Gastrocnemius medialis (tissue), 4 donors: Measurements from ENCODE around the gene SMOC2. TPM values are rescaled to one million over a fixed set of nuclear protein-coding genes. Genes with fewer than 3 reads are reported as not detected.

Experiments used
- ATAC-seq, 2 donors: fragments of 150-250 bp; one replicate each; pipeline ENCODE4 v1.9.1; 2016
- DNase-seq, 2 donors: peaks; one replicate each; pipeline ENCODE4 v3.0.0-alpha.2; 2019
- H3K27ac ChIP-seq, 4 donors: fragments of 200-600 bp; sonication (generic); 1 replicate in 1 of 4; 2 replicates in 3 of 4; pipeline ENCODE4 v1.5.1; 2016 to 2018; ENCODE audit warnings: mild to moderate bottlenecking in 2 of 4, moderate library complexity in 1 of 4
- H3K27me3 ChIP-seq, 3 donors: fragments of 200-600 bp; sonication (generic) in 2 of 3; 1 replicate in 1 of 3; 2 replicates in 2 of 3; pipeline versions ENCODE4 v1.5.1 to v1.6.0; 2016 to 2019; ENCODE audit warnings: mild to moderate bottlenecking in 1 of 3, moderate library complexity in 1 of 3
- H3K36me3 ChIP-seq, 2 donors: fragments of 200-600 bp; sonication (generic) in 1 of 2; one replicate each; pipeline ENCODE4 v1.5.1; 2017 to 2018
- H3K4me1 ChIP-seq, 2 donors: fragments of 200-600 bp; sonication (generic) in 1 of 2; one replicate each; pipeline ENCODE4 v1.5.1; 2016 to 2017; ENCODE audit warnings: mild to moderate bottlenecking in 2 of 2
- H3K4me3 ChIP-seq, 4 donors: fragments of 200-600 bp; sonication (generic) in 3 of 4; 1 replicate in 1 of 4; 2 replicates in 3 of 4; pipeline ENCODE4 v1.5.1; 2016 to 2019; ENCODE audit warnings: mild to moderate bottlenecking in 2 of 4
- H3K9me3 ChIP-seq, 3 donors: fragments of 200-600 bp; sonication (generic) in 2 of 3; 1 replicate in 1 of 3; 2 replicates in 2 of 3; pipeline ENCODE4 v1.5.1; 2016 to 2019
- POLR2A ChIP-seq, 2 donors: fragments of 450-650 bp; IDR thresholded peaks; one replicate each; pipeline ENCODE4 v1.6.1; 2017; ENCODE audit warnings: antibody characterized with exemption in 2 of 2, mild to moderate bottlenecking in 2 of 2, moderate library complexity in 2 of 2
- in situ Hi-C, 4 donors: fragments of 200-750 bp; cut with MboI; loops; one replicate each; pipeline versions ENCODE4 v1.15.0 to v1.8.0; 2017; ENCODE audit warnings: low sequenced_read_pairs in 4 of 4
- intact Hi-C: fragments of 100-400 bp; cut with DNase I; formaldehyde crosslinking; loops from one replicate; pipeline ENCODE4 v1.15.1; 2023; ENCODE audit warnings: low total_unique reads
- total RNA-seq, 4 donors: library from RNA; depleted of rRNA; stranded (reverse); fragments of >200 nt; gene quantifications; one replicate each; pipeline versions ENCODE4 v1.1.0 to v1.2.3, GENCODE V29; 2016
- TF ChIP-seq, protein P1 (sequence below), 5 experiments: fragments of 450-650 bp in 3 of 5; fragments of 200-600 bp in 2 of 5; sonication (generic) in 2 of 5; IDR thresholded peaks in 4 of 5; conservative IDR thresholded peaks in 1 of 5; 1 replicate in 4 of 5; 2 replicates in 1 of 5; pipeline ENCODE4 v1.5.1; 2016 to 2019; ENCODE audit warnings: antibody characterized with exemption in 5 of 5, mild to moderate bottlenecking in 3 of 5, moderate library complexity in 3 of 5

SMOC2 gene
- total RNA-seq, 4 donors from 2014 or later: 7.2 to 34.4 (median 16.5) TPM

DNA sequence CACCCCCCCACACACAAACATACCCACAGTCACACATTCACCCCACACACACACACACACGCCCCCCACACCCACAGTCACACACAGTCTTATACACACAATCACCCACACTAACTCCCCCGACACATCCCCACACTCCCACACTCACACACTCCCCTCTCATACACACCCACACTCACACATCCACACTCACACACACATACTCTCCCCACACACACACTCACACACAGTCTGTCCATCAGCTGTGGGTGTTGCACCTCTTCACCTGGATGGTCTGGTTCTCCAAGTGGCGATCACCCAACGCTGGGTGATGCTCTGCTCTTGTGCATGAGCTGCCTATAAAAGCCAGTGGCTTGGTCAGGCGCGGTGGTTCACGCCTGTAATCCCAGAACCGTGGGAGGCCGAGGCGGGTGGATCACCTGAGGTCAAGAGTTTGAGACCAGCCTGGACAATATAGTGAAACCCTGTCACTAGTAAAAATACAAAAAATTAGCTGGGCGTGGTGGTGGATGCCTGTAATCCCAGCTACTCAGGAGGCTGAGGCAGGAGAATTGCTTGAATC, 158.9 kb downstream of the SMOC2 start:
- ATAC-seq (no peak), DNase-seq (no peak)
- Histone ChIP-seq H3K27ac (no peak overlapping the region), H3K9me3 (no peaks in the 10 kb centered on the region), H3K4me1 (no peaks in the 10 kb centered on the region), H3K4me3 (no peak overlapping the region), H3K36me3 (no peaks in the 10 kb centered on the region), H3K27me3 (peaks cover 0 to 6% (median 3%) of the 10 kb centered on the region in 3 donors)
- intact Hi-C loops: no loop called here
- in situ Hi-C loops: no loop called here
- TF ChIP-seq, protein P1, sequence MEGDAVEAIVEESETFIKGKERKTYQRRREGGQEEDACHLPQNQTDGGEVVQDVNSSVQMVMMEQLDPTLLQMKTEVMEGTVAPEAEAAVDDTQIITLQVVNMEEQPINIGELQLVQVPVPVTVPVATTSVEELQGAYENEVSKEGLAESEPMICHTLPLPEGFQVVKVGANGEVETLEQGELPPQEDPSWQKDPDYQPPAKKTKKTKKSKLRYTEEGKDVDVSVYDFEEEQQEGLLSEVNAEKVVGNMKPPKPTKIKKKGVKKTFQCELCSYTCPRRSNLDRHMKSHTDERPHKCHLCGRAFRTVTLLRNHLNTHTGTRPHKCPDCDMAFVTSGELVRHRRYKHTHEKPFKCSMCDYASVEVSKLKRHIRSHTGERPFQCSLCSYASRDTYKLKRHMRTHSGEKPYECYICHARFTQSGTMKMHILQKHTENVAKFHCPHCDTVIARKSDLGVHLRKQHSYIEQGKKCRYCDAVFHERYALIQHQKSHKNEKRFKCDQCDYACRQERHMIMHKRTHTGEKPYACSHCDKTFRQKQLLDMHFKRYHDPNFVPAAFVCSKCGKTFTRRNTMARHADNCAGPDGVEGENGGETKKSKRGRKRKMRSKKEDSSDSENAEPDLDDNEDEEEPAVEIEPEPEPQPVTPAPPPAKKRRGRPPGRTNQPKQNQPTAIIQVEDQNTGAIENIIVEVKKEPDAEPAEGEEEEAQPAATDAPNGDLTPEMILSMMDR (IDR thresholded peaks at IDR 0.05 in 4 of 5, conservative IDR thresholded peaks at IDR 0.05 in 1 of 5): no peak
- TF ChIP-seq POLR2A (IDR thresholded peaks at IDR 0.05): no peak

DNA sequence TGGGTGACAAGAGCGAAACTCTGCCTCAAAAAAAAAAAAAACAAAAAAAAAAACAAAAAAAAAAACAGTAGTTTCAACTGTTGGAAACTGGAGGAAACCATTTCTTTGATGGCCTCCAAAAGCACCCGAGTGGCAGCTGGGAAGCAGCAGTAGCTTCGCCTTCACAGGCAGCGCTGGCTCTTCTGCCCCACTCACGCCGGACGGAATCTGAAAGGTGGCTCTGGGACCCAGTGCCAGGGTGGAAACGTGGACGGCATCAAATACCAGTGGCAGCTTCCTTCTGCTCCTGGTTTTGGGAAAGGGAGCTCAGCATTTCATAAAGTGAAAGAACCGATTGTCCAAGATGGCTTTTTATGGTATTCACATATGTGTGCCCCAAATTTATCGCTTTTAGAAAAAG, 159.4 kb downstream of the SMOC2 start:
- in situ Hi-C loops: no loop called here

DNA sequence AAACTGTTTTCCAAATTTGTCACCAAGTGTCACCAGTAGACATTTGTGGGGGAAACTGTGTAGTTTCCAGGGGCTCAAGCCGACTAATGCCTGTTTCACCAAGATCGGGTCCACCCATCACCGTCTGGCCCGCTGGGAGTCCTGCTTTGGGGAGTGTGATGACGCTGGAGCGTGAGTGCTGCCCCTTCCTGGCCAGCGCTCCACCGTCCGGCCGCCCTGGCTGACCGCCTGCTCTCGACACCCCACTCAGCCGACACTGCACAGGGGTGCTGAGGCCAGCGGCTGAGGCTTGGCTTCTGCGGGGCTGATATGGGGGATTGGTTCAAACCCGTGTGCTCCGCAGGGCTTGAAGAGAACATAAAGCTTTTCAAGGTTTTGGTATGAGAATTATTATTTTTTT, 160.1 kb downstream of the SMOC2 start:
- H3K36me3 ChIP-seq: no peaks in the 10 kb centered on the region
- no peak for ATAC-seq

More for the DNA sequence above, 159.4 kb downstream of the SMOC2 start:
- Histone ChIP-seq H3K27me3 (peaks cover 0 to 6% (median 3%) of the 10 kb centered on the region in 3 donors), H3K4me1 (no peaks in the 10 kb centered on the region), H3K36me3 (no peaks in the 10 kb centered on the region), H3K4me3 (no peak overlapping the region), H3K27ac (no peak overlapping the region), H3K9me3 (no peaks in the 10 kb centered on the region)
- DNase-seq: no peak
- intact Hi-C loops: no loop called here
- TF ChIP-seq, protein P1 (IDR thresholded peaks at IDR 0.05 in 4 of 5, conservative IDR thresholded peaks at IDR 0.05 in 1 of 5): no peak
- TF ChIP-seq POLR2A (IDR thresholded peaks at IDR 0.05): no peak
- ATAC-seq: no peak

DNA sequence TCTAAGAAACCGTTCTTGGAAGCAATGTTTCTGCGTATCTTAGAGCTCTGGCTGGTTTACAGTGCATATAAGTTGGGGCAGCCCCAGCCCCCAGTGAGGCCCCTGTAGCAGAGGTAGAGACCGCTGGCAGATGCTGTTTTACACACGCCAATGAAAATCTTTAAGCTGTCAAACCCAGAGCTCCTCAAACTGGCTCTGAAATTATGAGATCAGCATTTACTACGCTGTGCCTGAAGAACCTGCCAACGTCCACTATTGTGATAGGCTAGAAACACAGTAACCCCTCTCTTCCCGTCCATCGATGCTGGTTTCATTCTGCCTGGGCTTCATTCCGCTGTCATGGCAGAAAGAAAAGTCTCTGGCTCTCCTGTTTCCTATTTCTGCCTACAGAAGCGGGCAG, 160.6 kb downstream of the SMOC2 start:
- no peaks in the 10 kb centered on the region for H3K4me1 ChIP-seq
- DNase-seq: no peak

More for the DNA sequence above, 160.1 kb downstream of the SMOC2 start:
- in situ Hi-C loops (no loop called here), intact Hi-C loops (no loop called here)
- TF ChIP-seq, protein P1 (IDR thresholded peaks at IDR 0.05 in 4 of 5, conservative IDR thresholded peaks at IDR 0.05 in 1 of 5): no peak
- no peak for TF ChIP-seq POLR2A (IDR thresholded peaks at IDR 0.05)
- no peaks in the 10 kb centered on the region for H3K9me3 ChIP-seq
- no peak for DNase-seq
- peaks cover 0 to 7% (median 6%) of the 10 kb centered on the region in 3 donors for H3K27me3 ChIP-seq
- no peaks in the 10 kb centered on the region for H3K4me1 ChIP-seq
- no peak overlapping the region for H3K27ac ChIP-seq
- H3K4me3 ChIP-seq: no peak overlapping the region

More for the DNA sequence above, 160.6 kb downstream of the SMOC2 start:
- TF ChIP-seq, protein P1 (IDR thresholded peaks at IDR 0.05 in 4 of 5, conservative IDR thresholded peaks at IDR 0.05 in 1 of 5): no peak
- TF ChIP-seq POLR2A (IDR thresholded peaks at IDR 0.05): no peak
- no peak for ATAC-seq
- Histone ChIP-seq H3K9me3 (no peaks in the 10 kb centered on the region), H3K4me3 (no peak overlapping the region), H3K36me3 (no peaks in the 10 kb centered on the region), H3K27ac (no peak overlapping the region), H3K27me3 (peaks cover 0 to 7% (median 6%) of the 10 kb centered on the region in 3 donors)
- intact Hi-C loops: no loop called here
- in situ Hi-C loops: no loop called here
